A673 (cell line): Measurements from ENCODE around the gene SPATA13. TPM values are rescaled to one million over a fixed set of nuclear protein-coding genes. Genes with fewer than 3 reads are reported as not detected.
"Not testable (repeated sequence)": the region's sequence is repeated elsewhere in the genome, so short reads cannot be mapped to it uniquely, and the experiment has no call there.

Source experiments
- BruUV-seq: library from RNA; stranded (reverse); fragments of 400-500 nt; replicated peaks from 2 replicates; lab custom pipeline; 2021; lab: Mats Ljungman, UMichigan
- CTCF ChIA-PET: fragments of 300-600 bp; sonication (Branson Sonifier 250); formaldehyde crosslinking; loops from one replicate; lab custom pipeline; 2022; ENCODE audit warnings: antibody characterized with exemption; lab: Charles Lee
- POLR2A ChIA-PET: fragments of 300-600 bp; sonication (Branson Sonifier 250); formaldehyde crosslinking; loops from one replicate; lab custom pipeline; 2022; ENCODE audit warnings: antibody characterized with exemption; ENCODE audit not compliant: low non-redundant PET; lab: Charles Lee
- DNase-seq: peaks from one replicate; pipeline ENCODE4 v3.0.0-alpha.2; 2015; ENCODE audit warnings: low spot score
- H3K27ac ChIP-seq: fragments of 200-600 bp; sonication (generic); 2 replicates; pipeline ENCODE4 v1.5.1; 2016; ENCODE audit warnings: mixed run types, low read depth, mild to moderate bottlenecking, mixed read lengths, antibody characterized with exemption, low read length; ENCODE audit not compliant: poor library complexity, severe bottlenecking
- H3K27me3 ChIP-seq: fragments of 200-600 bp; sonication (generic); replicated peaks from 2 replicates; pipeline ENCODE4 v1.6.1; 2017; ENCODE audit warnings: mixed run types, low read depth, mild to moderate bottlenecking, mixed read lengths, antibody characterized with exemption, low read length; ENCODE audit not compliant: insufficient read depth, poor library complexity
- H3K36me3 ChIP-seq: fragments of 200-600 bp; sonication (generic); 2 replicates; pipeline ENCODE4 v1.6.1; 2016; ENCODE audit warnings: mixed run types, mild to moderate bottlenecking, mixed read lengths, antibody characterized with exemption, low read length; ENCODE audit not compliant: insufficient read depth, poor library complexity, severe bottlenecking
- H3K4me1 ChIP-seq: fragments of 200-600 bp; sonication (generic); 2 replicates; pipeline ENCODE4 v1.6.1; 2017; ENCODE audit warnings: mixed run types, mild to moderate bottlenecking, mixed read lengths, antibody characterized with exemption, low read length; ENCODE audit not compliant: insufficient read depth, poor library complexity, severe bottlenecking
- H3K4me3 ChIP-seq: fragments of 200-600 bp; sonication (generic); 2 replicates; pipeline ENCODE4 v1.5.1; 2016; ENCODE audit warnings: low read depth, mixed run types, mild to moderate bottlenecking, mixed read lengths, low read length; ENCODE audit not compliant: poor library complexity, severe bottlenecking
- H3K9me3 ChIP-seq: fragments of 200-600 bp; sonication (generic); 2 replicates; pipeline ENCODE4 v1.6.1; 2016; ENCODE audit warnings: mixed run types, low read depth, mild to moderate bottlenecking, mixed read lengths, antibody characterized with exemption, low read length; ENCODE audit not compliant: poor library complexity, severe bottlenecking
- EZH2 ChIP-seq: fragments of 200-600 bp; sonication (generic); IDR thresholded peaks from 2 replicates; pipeline ENCODE4 v1.6.1; 2017; ENCODE audit warnings: borderline replicate concordance, low read depth, mild to moderate bottlenecking, mixed read lengths, antibody characterized with exemption, low read length; ENCODE audit not compliant: poor library complexity, severe bottlenecking
- intact Hi-C: fragments of 100-400 bp; cut with micrococcal nuclease; formaldehyde crosslinking; loops from one replicate; pipeline ENCODE4 v1.10.0; 2022; ENCODE audit not compliant: unreplicated experiment
- total RNA-seq: library from RNA; stranded (reverse); gene quantifications from 2 replicates; pipeline ENCODE4 v1.2.3, GENCODE V29; 2021
- TF ChIP-seq, protein P1 (sequence below): fragments of 300-800, 200-600 bp; sonication (generic); conservative IDR thresholded peaks from 2 replicates; pipeline ENCODE4 v1.5.1; 2017; ENCODE audit warnings: low read depth, mild to moderate bottlenecking, antibody characterized with exemption, low read length, moderate library complexity, mixed read lengths

Gene SPATA13
- total RNA-seq, 1 experiment from 2014 or later, result 58.2 TPM

DNA sequence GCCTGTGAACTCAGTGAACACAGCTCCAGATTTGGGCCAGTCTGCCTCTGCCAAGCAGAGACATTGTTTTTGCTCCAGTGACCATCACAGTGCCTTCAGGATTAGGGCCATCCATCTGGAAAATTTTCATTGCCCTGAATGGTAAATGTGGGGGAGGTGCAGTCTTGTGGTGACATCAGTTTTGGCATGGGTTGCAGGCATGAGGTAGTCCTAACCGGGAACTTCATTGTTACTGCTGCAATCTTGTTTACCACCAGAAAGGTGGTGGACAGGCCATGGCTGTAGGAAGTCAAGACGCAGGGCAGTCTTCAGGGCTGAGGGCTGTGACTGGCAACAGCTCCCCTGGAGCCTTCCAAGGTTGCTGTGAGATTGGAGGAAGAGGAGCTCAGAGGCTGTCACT, 55.2 kb downstream of the SPATA13 start:
- no peaks in the 10 kb centered on the region for H3K27me3 ChIP-seq
- BruUV-seq, result no TSS peak
- no peaks in the 10 kb centered on the region for H3K36me3 ChIP-seq
- ChIA-PET POLR2A (no interaction called here), CTCF (no interaction called here)
- DNase-seq, result peak; percentile 50
- no peaks in the 10 kb centered on the region for H3K9me3 ChIP-seq
- H3K4me3 ChIP-seq, result no peak overlapping the region
- intact Hi-C loops, result no loop called here
- H3K4me1 ChIP-seq, result peaks cover 33% of the 10 kb centered on the region
- H3K27ac ChIP-seq, result no peak overlapping the region
- TF ChIP-seq EZH2, result no peak
- TF ChIP-seq, protein P1, sequence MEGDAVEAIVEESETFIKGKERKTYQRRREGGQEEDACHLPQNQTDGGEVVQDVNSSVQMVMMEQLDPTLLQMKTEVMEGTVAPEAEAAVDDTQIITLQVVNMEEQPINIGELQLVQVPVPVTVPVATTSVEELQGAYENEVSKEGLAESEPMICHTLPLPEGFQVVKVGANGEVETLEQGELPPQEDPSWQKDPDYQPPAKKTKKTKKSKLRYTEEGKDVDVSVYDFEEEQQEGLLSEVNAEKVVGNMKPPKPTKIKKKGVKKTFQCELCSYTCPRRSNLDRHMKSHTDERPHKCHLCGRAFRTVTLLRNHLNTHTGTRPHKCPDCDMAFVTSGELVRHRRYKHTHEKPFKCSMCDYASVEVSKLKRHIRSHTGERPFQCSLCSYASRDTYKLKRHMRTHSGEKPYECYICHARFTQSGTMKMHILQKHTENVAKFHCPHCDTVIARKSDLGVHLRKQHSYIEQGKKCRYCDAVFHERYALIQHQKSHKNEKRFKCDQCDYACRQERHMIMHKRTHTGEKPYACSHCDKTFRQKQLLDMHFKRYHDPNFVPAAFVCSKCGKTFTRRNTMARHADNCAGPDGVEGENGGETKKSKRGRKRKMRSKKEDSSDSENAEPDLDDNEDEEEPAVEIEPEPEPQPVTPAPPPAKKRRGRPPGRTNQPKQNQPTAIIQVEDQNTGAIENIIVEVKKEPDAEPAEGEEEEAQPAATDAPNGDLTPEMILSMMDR, result no peak

DNA sequence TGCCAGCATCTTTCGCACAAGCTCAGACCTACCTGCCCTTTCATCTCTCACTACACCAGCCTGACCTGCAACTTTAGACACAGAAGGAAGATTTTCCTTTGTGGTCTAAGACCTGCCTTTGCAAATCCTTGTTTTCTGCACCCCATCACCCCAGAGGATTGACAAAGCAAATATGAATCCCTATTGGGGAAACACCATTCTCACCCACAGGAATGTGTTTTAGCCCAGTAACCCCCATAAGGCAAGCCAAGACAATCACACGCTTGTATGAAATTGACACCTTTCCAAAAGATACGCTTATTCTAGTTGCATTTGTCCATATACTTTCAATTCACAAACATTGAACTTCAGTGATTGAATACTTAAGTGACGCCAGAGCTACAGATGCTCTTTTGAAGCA, 55.7 kb downstream of the SPATA13 start:
- no TSS peak for BruUV-seq
- ChIA-PET POLR2A (no interaction called here), CTCF (no interaction called here)
- Histone ChIP-seq H3K27ac (no peak overlapping the region), H3K4me3 (no peak overlapping the region), H3K4me1 (peaks cover 33% of the 10 kb centered on the region), H3K27me3 (no peaks in the 10 kb centered on the region), H3K36me3 (no peaks in the 10 kb centered on the region), H3K9me3 (no peaks in the 10 kb centered on the region)
- DNase-seq, result no peak
- TF ChIP-seq, protein P1, result no peak
- TF ChIP-seq EZH2, result no peak
- intact Hi-C loops, result no loop called here

DNA sequence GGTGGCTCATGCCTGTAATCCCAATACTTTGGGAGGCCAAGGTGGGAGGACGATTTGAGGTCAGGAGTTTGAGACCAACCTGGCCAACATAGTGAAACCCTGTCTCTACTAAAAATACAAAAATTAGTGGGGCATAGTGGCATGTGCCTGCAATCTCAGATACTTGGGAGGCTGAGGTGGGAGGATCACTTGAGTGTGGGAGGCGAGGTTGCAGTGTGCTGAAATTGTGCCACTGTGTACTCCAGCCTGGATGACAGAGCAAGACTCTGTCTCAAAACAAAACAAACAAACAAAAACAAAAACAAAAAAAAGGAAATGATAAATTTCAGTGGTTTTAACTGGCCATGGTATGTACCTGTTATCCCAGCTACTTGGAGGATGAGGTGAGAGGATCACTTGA, 56.3 kb downstream of the SPATA13 start:
- POLR2A ChIA-PET, CTCF ChIA-PET, H3K36me3 ChIP-seq, DNase-seq, H3K27ac ChIP-seq, intact Hi-C loops, H3K9me3 ChIP-seq, BruUV-seq, H3K4me3 ChIP-seq, H3K27me3 ChIP-seq: not testable (repeated sequence)
- peaks cover 33% of the 10 kb centered on the region for H3K4me1 ChIP-seq

DNA sequence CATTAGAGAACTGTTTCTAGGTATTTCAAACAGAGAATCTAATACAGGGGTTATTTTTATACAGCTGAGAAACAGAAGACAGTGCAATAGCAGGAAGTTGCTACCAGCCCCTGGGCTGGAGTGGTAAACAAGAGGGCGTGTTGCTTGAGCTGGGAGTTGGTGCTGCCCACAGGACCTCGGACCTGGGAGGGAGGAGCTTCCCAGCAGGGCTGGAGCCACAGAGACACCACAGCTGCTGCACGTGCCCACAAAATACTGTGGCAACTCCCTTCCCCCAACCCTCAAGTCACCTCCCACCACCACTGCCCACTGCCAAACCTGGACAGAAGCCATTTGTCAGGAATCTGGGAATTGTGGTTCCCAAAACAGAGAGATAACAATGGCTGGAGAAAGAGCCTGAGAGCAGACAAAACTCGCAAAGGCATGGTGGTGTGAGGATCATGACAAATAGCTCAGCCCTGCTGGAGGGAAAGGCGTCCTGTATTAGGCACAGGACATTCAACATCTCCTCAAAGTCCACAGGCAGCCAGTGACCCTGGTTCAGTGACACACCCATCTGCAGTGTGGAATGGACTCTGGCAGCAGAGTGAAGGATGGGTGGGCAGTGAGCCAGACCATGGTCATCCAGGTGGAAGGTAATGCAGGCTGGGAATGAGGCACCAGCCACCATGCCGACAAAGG, 57.2 kb downstream of the SPATA13 start:
- Histone ChIP-seq H3K27ac (no peak overlapping the region), H3K27me3 (no peaks in the 10 kb centered on the region), H3K4me1 (peaks cover 33% of the 10 kb centered on the region), H3K4me3 (no peak overlapping the region), H3K9me3 (no peaks in the 10 kb centered on the region), H3K36me3 (no peaks in the 10 kb centered on the region)
- TF ChIP-seq, protein P1, result no peak
- TF ChIP-seq EZH2, result no peak
- POLR2A ChIA-PET, result interaction anchor here (0.5 kb wide), 1 partner anchor 213 kb away, joined by 14 read pairs; no protein-coding TSS in a partner anchor
- no peak for DNase-seq
- BruUV-seq, result no TSS peak
- CTCF ChIA-PET, result interaction anchor here (0.7 to 0.8 kb wide), 2 partner anchors 65 to 198 kb away, joined by 3 to 6 read pairs; no protein-coding TSS in a partner anchor
- intact Hi-C loops, result no loop called here
